ENCODE data around the gene ZDHHC5. TPM values are rescaled to one million over a fixed set of nuclear protein-coding genes. Genes with fewer than 3 reads are reported as not detected.

ZDHHC5 gene
- total RNA-seq, 1 experiment from 2014 or later: 51.6 TPM

DNA sequence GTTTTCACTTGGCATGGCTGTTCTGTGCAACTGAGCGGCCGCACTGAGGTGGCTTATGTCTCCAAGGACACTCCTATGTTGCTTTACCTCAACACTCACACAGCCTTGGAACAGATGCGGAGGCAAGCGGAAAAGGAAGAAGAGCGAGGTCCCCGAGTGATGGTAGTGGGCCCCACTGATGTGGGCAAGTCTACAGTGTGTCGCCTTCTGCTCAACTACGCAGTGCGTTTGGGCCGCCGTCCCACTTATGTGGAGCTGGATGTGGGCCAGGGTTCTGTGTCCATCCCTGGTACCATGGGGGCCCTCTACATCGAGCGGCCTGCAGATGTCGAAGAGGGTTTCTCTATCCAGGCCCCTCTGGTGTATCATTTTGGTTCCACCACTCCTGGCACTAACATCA, 8.2 kb upstream of the ZDHHC5 start:
- Mint-ChIP-seq H3K4me1 (peaks cover 8% of the 10 kb centered on the region), H3K9me3 (no peaks in the 10 kb centered on the region), H3K27me3 (ENCODE audit: low read depth) (peaks cover 21% of the 10 kb centered on the region), H3K27ac (no peak overlapping the region), H3K4me3 (0 out of 2 replicates have a peak overlapping the region, but pooled peaks have one; percentile 33), H3K36me3 (peaks cover 28% of the 10 kb centered on the region)
- TF ChIP-seq KAT7 (CRISPR knock-in tag; IDR thresholded peaks at IDR 0.05; ENCODE audit: borderline replicate concordance) (no peak), NFYB (CRISPR knock-in tag; conservative IDR thresholded peaks at IDR 0.05; ENCODE audit: low read depth) (no peak), GABPB1 (CRISPR knock-in tag; IDR thresholded peaks at IDR 0.05) (no peak), ESRRA (CRISPR knock-in tag; IDR thresholded peaks at IDR 0.05; ENCODE audit: borderline replicate concordance) (no peak), TEAD4 (CRISPR knock-in tag; IDR thresholded peaks at IDR 0.05) (no peak), SP1 (CRISPR knock-in tag; conservative IDR thresholded peaks at IDR 0.05) (no peak)
- ATAC-seq (no peak), DNase-seq (ENCODE audit: low spot score) (no peak)
- POLR2A ChIA-PET: interaction anchor here (1.0 kb wide), 1 partner anchor 12 kb away, joined by 3 read pairs; no protein-coding TSS in a partner anchor
- CTCF ChIA-PET: no interaction called here

DNA sequence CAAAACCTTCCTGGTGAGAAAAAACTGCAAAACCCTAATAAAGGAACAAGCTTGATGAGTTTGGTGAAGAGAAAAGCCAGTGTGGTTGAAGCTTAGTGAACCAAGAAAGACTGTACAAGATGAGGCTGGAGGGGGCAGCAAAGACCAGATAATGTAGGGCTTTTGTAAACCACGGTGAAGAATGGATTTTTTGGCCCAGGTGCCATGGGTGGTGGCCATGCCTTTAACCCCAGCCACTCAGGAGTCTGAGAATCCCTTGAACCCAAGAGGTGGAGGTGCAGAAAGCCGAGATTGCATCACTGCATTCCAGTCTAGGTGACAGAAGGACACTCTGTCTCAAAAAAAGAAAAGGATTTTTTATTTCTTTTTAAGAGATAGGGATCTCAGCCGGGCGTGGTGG, 5.0 kb upstream of the ZDHHC5 start:
- Mint-ChIP-seq H3K27ac (0 out of 2 replicates have a peak overlapping the region, but pooled peaks have one; percentile 19), H3K36me3 (peaks cover 28% of the 10 kb centered on the region), H3K4me3 (no peak overlapping the region), H3K4me1 (peaks cover 8% of the 10 kb centered on the region), H3K27me3 (ENCODE audit: low read depth) (no peaks in the 10 kb centered on the region), H3K9me3 (no peaks in the 10 kb centered on the region)
- CTCF ChIA-PET: interaction anchor here (0.8 to 1.4 kb wide), 7 partner anchors 11 to 138 kb away, joined by 3 to 6 read pairs (median 4); no protein-coding TSS in a partner anchor
- DNase-seq (ENCODE audit: low spot score) (no peak), ATAC-seq (no peak)
- POLR2A ChIA-PET: interaction anchor here (0.6 kb wide), 1 partner anchor 135 kb away, joined by 5 read pairs; no protein-coding TSS in a partner anchor
- TF ChIP-seq, protein P1, sequence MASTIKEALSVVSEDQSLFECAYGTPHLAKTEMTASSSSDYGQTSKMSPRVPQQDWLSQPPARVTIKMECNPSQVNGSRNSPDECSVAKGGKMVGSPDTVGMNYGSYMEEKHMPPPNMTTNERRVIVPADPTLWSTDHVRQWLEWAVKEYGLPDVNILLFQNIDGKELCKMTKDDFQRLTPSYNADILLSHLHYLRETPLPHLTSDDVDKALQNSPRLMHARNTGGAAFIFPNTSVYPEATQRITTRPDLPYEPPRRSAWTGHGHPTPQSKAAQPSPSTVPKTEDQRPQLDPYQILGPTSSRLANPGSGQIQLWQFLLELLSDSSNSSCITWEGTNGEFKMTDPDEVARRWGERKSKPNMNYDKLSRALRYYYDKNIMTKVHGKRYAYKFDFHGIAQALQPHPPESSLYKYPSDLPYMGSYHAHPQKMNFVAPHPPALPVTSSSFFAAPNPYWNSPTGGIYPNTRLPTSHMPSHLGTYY (CRISPR knock-in tag; IDR thresholded peaks at IDR 0.05): no peak
- TF ChIP-seq, protein P2, sequence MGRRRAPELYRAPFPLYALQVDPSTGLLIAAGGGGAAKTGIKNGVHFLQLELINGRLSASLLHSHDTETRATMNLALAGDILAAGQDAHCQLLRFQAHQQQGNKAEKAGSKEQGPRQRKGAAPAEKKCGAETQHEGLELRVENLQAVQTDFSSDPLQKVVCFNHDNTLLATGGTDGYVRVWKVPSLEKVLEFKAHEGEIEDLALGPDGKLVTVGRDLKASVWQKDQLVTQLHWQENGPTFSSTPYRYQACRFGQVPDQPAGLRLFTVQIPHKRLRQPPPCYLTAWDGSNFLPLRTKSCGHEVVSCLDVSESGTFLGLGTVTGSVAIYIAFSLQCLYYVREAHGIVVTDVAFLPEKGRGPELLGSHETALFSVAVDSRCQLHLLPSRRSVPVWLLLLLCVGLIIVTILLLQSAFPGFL (CRISPR knock-in tag; IDR thresholded peaks at IDR 0.05; ENCODE audit: borderline replicate concordance): no peak
- TF ChIP-seq CBFB (CRISPR knock-in tag; IDR thresholded peaks at IDR 0.05; ENCODE audit: low read depth) (no peak), ZNF416 (CRISPR knock-in tag; IDR thresholded peaks at IDR 0.05) (no peak), NFE2L1 (CRISPR knock-in tag; IDR thresholded peaks at IDR 0.05) (no peak), CREM (CRISPR knock-in tag; IDR thresholded peaks at IDR 0.05) (no peak), PRRX2 (CRISPR knock-in tag; IDR thresholded peaks at IDR 0.05) (no peak), ZBTB21 (CRISPR knock-in tag; IDR thresholded peaks at IDR 0.05; ENCODE audit: borderline replicate concordance) (no peak)
- TF ChIP-seq, protein P3, sequence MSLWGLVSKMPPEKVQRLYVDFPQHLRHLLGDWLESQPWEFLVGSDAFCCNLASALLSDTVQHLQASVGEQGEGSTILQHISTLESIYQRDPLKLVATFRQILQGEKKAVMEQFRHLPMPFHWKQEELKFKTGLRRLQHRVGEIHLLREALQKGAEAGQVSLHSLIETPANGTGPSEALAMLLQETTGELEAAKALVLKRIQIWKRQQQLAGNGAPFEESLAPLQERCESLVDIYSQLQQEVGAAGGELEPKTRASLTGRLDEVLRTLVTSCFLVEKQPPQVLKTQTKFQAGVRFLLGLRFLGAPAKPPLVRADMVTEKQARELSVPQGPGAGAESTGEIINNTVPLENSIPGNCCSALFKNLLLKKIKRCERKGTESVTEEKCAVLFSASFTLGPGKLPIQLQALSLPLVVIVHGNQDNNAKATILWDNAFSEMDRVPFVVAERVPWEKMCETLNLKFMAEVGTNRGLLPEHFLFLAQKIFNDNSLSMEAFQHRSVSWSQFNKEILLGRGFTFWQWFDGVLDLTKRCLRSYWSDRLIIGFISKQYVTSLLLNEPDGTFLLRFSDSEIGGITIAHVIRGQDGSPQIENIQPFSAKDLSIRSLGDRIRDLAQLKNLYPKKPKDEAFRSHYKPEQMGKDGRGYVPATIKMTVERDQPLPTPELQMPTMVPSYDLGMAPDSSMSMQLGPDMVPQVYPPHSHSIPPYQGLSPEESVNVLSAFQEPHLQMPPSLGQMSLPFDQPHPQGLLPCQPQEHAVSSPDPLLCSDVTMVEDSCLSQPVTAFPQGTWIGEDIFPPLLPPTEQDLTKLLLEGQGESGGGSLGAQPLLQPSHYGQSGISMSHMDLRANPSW (CRISPR knock-in tag; conservative IDR thresholded peaks at IDR 0.05; ENCODE audit: low read depth): no peak
- TF ChIP-seq, protein P4, sequence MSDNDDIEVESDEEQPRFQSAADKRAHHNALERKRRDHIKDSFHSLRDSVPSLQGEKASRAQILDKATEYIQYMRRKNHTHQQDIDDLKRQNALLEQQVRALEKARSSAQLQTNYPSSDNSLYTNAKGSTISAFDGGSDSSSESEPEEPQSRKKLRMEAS (CRISPR knock-in tag; IDR thresholded peaks at IDR 0.05): no peak
- TF ChIP-seq, protein P5, sequence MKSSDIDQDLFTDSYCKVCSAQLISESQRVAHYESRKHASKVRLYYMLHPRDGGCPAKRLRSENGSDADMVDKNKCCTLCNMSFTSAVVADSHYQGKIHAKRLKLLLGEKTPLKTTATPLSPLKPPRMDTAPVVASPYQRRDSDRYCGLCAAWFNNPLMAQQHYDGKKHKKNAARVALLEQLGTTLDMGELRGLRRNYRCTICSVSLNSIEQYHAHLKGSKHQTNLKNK (CRISPR knock-in tag; IDR thresholded peaks at IDR 0.05): no peak

DNA sequence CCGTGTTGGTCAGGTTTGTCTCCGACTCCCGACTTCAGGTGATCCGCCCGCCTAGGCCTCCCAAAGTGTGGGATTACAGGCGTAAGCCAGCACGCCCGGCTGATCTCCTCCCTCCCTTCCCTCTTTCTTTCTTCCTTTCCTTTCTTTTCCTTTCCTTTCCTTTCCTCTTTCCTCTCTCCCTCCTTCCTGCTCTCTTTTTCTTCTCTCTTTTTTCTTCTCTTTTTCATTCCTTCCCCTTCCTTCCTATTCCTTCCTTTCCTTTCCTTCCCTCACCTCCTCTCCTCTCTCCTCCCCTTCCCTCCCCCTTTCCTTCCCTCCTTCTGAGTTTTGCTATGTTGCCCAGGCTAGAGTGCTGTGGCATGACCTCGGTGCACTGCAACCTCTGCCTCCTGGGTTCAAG, 3.9 kb upstream of the ZDHHC5 start:
- no peak for DNase-seq (ENCODE audit: low spot score)
- no peaks in the 10 kb centered on the region for H3K9me3 Mint-ChIP-seq
- TF ChIP-seq, protein P6, sequence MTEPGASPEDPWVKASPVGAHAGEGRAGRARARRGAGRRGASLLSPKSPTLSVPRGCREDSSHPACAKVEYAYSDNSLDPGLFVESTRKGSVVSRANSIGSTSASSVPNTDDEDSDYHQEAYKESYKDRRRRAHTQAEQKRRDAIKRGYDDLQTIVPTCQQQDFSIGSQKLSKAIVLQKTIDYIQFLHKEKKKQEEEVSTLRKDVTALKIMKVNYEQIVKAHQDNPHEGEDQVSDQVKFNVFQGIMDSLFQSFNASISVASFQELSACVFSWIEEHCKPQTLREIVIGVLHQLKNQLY (CRISPR knock-in tag; IDR thresholded peaks at IDR 0.05): no peak
- TF ChIP-seq, protein P7, sequence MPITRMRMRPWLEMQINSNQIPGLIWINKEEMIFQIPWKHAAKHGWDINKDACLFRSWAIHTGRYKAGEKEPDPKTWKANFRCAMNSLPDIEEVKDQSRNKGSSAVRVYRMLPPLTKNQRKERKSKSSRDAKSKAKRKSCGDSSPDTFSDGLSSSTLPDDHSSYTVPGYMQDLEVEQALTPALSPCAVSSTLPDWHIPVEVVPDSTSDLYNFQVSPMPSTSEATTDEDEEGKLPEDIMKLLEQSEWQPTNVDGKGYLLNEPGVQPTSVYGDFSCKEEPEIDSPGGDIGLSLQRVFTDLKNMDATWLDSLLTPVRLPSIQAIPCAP (CRISPR knock-in tag; IDR thresholded peaks at IDR 0.05): no peak
- H3K36me3 Mint-ChIP-seq: peaks cover 32% of the 10 kb centered on the region
- no peak overlapping the region for H3K27ac Mint-ChIP-seq
- no peak overlapping the region for H3K4me3 Mint-ChIP-seq
- no peaks in the 10 kb centered on the region for H3K27me3 Mint-ChIP-seq (ENCODE audit: low read depth)
- ChIA-PET CTCF (interaction anchor here (1.6 kb wide), 1 partner anchor 860 kb away, joined by 5 read pairs; no protein-coding TSS in a partner anchor), POLR2A (no interaction called here)
- no peak for ATAC-seq
- H3K4me1 Mint-ChIP-seq: peaks cover 5% of the 10 kb centered on the region

Data from WTC11 (cell line).